WTC11 (cell line): ENCODE results near the gene C6.

Experiments
- CREM ChIP-seq: sonication (generic); formaldehyde crosslinking; IDR thresholded peaks from 2 replicates; pipeline ENCODE4 v1.8.1; 2022; ENCODE audit warnings: mild to moderate bottlenecking, missing genetic modification reagents, moderate library complexity
- ELF4 ChIP-seq: sonication (generic); formaldehyde crosslinking; IDR thresholded peaks from 2 replicates; pipeline ENCODE4 v1.8.1; 2022; ENCODE audit warnings: low read depth, mild to moderate bottlenecking, moderate library complexity, missing genetic modification reagents
- NFE2L1 ChIP-seq: sonication (generic); formaldehyde crosslinking; IDR thresholded peaks from 2 replicates; pipeline ENCODE4 v1.8.1; 2023; ENCODE audit warnings: missing genetic modification reagents
- RELA ChIP-seq: sonication (generic); formaldehyde crosslinking; IDR thresholded peaks from 2 replicates; pipeline ENCODE4 v1.8.1; 2022; ENCODE audit warnings: missing genetic modification reagents, mild to moderate bottlenecking, borderline replicate concordance
- ZBTB21 ChIP-seq: sonication (generic); formaldehyde crosslinking; IDR thresholded peaks from 2 replicates; pipeline ENCODE4 v1.8.1; 2023; ENCODE audit warnings: mild to moderate bottlenecking, missing genetic modification reagents, borderline replicate concordance
- ZNF263 ChIP-seq: sonication (generic); formaldehyde crosslinking; IDR thresholded peaks from 2 replicates; pipeline ENCODE4 v1.8.1; 2022; ENCODE audit warnings: low read depth, mild to moderate bottlenecking, moderate library complexity, missing genetic modification reagents
- ZNF317 ChIP-seq: sonication (generic); formaldehyde crosslinking; IDR thresholded peaks from 2 replicates; pipeline ENCODE4 v1.8.1; 2023; ENCODE audit warnings: low read depth, mild to moderate bottlenecking, moderate library complexity, missing genetic modification reagents, borderline replicate concordance
- TF ChIP-seq, protein P1 (sequence below): fragments of 200-600 bp; IDR thresholded peaks from 2 replicates; pipeline ENCODE4 v1.8.0; 2022; ENCODE audit warnings: antibody characterized with exemption
- TF ChIP-seq, protein P2 (sequence below): sonication (generic); formaldehyde crosslinking; IDR thresholded peaks from 2 replicates; pipeline ENCODE4 v1.8.1; 2023; ENCODE audit warnings: mild to moderate bottlenecking, missing genetic modification reagents, moderate library complexity
- TF ChIP-seq, protein P3 (sequence below): sonication (generic); formaldehyde crosslinking; IDR thresholded peaks from 2 replicates; pipeline ENCODE4 v1.8.1; 2023; ENCODE audit warnings: mild to moderate bottlenecking, missing genetic modification reagents
- TF ChIP-seq, protein P4 (sequence below): sonication (generic); formaldehyde crosslinking; IDR thresholded peaks from 2 replicates; pipeline ENCODE4 v1.8.1; 2023; ENCODE audit warnings: mild to moderate bottlenecking, moderate library complexity, missing genetic modification reagents

DNA sequence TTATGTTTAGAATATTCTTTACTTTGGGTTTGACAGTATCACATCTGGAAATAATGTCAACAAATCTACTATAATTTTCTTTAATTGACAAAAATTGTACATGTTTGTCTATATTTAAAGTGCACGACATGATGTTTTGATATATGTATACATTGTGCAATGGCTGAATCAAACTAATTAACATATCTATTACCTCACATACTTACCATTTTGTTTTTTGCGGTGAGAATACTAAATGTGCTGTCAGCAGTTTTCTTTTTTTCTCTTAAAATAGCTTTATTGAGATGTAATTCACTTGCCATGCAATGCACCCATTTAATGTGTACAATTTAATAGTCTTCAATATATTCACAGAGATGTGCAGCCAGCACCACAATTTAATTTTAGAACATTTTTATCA, 10.6 kb upstream of the C6 start:
- TF ChIP-seq CREM: no peak
- TF ChIP-seq, protein P1, sequence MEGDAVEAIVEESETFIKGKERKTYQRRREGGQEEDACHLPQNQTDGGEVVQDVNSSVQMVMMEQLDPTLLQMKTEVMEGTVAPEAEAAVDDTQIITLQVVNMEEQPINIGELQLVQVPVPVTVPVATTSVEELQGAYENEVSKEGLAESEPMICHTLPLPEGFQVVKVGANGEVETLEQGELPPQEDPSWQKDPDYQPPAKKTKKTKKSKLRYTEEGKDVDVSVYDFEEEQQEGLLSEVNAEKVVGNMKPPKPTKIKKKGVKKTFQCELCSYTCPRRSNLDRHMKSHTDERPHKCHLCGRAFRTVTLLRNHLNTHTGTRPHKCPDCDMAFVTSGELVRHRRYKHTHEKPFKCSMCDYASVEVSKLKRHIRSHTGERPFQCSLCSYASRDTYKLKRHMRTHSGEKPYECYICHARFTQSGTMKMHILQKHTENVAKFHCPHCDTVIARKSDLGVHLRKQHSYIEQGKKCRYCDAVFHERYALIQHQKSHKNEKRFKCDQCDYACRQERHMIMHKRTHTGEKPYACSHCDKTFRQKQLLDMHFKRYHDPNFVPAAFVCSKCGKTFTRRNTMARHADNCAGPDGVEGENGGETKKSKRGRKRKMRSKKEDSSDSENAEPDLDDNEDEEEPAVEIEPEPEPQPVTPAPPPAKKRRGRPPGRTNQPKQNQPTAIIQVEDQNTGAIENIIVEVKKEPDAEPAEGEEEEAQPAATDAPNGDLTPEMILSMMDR: no peak
- TF ChIP-seq, protein P2, sequence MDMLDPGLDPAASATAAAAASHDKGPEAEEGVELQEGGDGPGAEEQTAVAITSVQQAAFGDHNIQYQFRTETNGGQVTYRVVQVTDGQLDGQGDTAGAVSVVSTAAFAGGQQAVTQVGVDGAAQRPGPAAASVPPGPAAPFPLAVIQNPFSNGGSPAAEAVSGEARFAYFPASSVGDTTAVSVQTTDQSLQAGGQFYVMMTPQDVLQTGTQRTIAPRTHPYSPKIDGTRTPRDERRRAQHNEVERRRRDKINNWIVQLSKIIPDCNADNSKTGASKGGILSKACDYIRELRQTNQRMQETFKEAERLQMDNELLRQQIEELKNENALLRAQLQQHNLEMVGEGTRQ (CRISPR knock-in tag): no peak
- TF ChIP-seq, protein P3, sequence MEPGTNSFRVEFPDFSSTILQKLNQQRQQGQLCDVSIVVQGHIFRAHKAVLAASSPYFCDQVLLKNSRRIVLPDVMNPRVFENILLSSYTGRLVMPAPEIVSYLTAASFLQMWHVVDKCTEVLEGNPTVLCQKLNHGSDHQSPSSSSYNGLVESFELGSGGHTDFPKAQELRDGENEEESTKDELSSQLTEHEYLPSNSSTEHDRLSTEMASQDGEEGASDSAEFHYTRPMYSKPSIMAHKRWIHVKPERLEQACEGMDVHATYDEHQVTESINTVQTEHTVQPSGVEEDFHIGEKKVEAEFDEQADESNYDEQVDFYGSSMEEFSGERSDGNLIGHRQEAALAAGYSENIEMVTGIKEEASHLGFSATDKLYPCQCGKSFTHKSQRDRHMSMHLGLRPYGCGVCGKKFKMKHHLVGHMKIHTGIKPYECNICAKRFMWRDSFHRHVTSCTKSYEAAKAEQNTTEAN (CRISPR knock-in tag): no peak
- TF ChIP-seq ZNF317 (CRISPR knock-in tag): no peak
- TF ChIP-seq ZBTB21 (CRISPR knock-in tag): no peak
- TF ChIP-seq ELF4 (CRISPR knock-in tag): no peak
- TF ChIP-seq, protein P4, sequence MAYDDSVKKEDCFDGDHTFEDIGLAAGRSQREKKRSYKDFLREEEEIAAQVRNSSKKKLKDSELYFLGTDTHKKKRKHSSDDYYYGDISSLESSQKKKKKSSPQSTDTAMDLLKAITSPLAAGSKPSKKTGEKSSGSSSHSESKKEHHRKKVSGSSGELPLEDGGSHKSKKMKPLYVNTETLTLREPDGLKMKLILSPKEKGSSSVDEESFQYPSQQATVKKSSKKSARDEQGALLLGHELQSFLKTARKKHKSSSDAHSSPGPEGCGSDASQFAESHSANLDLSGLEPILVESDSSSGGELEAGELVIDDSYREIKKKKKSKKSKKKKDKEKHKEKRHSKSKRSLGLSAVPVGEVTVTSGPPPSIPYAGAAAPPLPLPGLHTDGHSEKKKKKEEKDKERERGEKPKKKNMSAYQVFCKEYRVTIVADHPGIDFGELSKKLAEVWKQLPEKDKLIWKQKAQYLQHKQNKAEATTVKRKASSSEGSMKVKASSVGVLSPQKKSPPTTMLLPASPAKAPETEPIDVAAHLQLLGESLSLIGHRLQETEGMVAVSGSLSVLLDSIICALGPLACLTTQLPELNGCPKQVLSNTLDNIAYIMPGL: no peak
- TF ChIP-seq ZNF263 (CRISPR knock-in tag): no peak
- TF ChIP-seq RELA (CRISPR knock-in tag): no peak
- TF ChIP-seq NFE2L1 (CRISPR knock-in tag): no peak
